ENCODE measurements around the gene PES1.
A peak's percentile ranks its signal among the peaks of the same experiment; 100 is the strongest.
"Not testable (repeated sequence)": the region's sequence is repeated elsewhere in the genome, so short reads cannot be mapped to it uniquely, and the experiment has no call there.

Gene PES1

DNA sequence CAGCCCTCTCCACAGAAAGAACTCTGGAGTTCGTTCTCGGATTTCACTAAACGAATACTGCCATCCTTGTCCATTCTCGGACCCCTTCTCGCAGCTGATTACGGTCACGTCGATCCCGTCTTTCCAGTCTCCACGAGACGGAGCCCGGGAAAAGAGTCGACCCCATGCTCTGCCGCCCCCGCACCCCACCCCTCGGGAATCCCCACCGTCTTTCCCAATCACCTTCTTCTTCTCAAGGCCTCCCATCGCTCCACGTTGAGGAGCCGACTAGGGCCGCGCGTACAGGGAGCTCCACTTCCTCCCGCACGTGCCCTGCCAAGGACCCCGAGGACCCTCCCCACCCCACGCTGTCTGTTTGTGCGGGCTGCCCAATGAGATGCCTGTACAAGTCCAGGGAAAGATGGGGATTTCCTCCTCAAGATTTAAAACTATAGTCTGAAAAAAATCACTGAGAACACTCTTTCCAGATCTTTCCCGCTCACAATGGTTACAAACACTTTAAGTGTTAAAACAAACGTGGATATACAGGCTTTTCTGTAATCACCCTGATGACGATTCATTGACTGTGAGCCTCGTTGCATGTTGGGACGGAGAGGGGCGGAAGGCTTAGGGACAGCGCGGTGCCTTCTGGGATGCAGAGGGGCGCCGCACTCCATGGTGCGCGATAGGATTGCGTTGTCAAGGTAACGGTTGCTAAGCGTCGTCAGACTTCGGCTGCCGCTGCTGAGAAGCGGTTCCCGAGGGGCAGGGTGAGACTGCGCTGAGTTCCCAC is at the start of gene PES1:
TSS of gene PES1 (minus strand) at position 323 of the 772 bp plus-strand sequence. CDS start at position 246, 77 bp downstream.
- DNase-seq, result peak; percentile 92 to 97

DNA sequence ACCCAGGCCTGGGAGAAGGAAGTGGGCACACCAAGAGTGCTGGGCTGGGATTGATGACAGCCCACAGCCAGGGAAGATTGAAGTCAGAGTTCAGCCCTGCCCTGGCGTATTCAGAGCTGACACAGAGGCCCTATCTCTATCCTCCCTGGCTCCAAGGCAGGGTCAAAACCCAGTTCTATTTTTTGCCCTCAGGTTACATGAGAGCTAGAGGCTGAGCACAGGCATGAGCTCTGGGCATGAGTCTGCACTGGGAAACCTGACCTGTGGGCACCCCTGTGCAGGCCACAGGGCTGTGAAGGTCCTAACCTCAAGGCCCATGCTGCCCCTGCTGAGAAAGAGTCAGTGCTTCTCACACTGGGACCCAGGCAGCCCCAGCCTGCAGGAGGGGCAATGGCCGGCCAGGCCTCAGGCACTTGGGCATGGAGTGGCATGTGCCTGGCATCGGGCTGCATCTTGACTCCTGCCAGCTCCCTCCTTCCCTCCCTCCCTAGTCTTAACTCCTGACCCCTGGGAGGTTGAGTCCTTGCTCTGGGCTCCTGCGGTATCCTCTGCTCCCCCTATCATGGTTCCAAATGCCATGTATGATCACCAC is 49.2 kb upstream of the PES1 start:
- no peak for DNase-seq

DNA sequence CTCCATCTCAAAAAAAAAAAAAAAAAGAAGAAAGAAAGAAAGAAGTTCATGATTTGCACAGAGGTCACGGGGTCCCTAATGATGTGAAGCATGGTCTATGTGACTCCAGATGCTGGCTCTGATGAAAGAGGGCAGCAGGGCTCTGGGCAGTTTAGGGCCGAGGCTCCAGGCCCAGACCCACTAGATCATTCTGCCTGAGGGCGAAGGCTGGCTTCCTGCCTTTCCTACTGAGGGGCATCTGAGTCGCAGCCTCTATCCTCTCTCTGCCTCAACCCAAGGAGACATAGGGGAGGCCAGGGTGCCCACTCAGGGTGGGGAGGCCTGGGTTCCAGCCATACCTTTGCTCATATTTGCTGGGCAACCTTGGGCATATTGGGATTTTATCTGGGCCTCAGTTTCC is 48.7 kb upstream of the PES1 start:
- no peak for DNase-seq

DNA sequence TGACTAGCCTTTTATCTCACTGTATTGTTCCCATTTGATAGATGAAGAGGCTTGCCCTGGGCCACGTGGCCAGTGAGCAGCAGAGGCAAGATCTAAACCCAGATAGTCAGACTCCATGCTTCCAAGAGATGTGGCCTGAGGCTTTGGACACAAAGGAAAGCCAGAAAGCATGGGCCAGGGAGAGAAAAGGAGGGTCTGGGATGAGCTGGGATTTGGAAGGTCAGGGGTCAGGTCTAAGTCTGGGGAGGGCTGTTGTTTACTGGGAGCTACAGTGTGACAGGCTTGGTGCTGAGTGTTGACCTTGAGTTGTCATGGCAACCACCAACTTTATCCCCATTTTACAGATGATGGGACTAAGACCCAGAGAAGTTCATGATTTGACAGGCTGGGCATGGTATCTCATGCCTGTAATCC is 46.0 kb upstream of the PES1 start:
- DNase-seq, result no peak

DNA sequence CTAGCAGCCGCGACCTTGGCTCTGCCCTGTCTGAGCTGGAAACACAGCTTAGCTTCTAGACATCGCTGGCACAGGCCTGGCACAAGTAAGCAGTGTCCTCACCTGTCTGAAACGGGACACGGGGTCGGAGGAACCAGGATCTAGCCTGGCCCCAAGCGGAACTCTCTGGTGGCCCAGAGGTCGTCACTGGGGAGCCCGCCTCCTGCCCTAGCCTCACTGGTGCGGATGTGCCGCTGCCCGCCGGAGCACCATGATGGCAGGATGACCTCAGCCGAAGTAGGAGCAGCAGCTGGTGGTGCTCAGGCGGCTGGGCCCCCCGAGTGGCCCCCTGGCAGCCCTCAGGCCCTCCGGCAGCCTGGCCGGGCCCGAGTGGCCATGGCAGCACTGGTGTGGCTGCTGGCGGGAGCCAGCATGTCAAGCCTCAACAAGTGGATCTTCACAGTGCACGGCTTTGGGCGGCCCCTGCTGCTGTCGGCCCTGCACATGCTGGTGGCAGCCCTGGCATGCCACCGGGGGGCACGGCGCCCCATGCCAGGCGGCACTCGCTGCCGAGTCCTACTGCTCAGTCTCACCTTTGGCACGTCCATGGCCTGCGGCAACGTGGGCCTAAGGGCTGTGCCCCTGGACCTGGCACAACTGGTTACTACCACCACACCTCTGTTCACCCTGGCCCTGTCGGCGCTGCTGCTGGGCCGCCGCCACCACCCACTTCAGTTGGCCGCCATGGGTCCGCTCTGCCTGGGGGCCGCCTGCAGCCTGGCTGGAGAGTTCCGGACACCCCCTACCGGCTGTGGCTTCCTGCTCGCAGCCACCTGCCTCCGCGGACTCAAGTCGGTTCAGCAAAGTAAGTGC is 44.7 kb upstream of the PES1 start:
- no peak for DNase-seq

DNA sequence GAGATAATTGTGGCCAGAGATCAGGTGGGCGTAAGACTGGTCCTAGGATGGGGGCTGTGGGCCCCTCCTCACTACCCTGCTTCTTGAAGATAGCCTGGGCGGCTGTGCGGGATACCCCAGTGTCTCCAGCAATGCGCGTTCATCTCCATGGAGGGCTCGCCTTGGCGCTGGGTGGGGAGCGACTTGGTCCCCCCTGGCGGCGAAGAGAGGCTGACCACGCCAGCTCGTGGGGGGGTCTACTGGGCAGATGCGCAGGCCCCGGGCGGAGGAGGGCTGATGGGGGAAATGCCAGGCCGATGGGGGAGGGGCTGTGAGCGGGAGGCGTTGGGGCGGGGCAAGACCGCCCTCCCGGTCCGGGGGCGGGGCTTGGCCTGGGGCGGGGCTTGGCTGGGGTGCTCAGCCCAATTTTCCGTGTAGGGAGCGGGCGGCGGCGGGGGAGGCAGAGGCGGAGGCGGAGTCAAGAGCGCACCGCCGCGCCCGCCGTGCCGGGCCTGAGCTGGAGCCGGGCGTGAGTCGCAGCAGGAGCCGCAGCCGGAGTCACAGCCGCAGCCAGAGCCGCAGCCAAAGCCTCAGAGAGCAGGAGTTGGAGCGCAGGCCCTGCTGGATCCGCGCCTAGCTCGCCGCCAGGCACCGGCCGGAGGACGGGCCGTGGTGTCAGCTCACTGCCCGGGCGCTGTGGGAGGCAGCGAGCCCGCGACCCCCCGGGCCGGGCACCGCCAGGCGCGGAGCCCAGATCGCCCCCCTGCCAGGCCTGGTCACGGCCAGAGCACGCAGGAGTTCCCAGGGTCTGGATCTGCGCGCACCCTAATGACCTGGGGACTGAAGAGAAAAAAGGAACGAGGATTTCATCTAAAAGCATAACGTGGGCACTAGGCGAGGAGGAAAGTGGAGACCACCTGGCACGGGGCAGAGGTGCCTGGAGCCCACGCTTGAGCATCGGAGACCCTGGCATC is 43.8 kb upstream of the PES1 start, which contains the start of gene SLC35E4:
TSS of gene SLC35E4 (plus strand) at position 509 of the 953 bp plus-strand sequence. CDS start 670 bp downstream, outside the sequence.
- peak; percentile 52 to 55 for DNase-seq

DNA sequence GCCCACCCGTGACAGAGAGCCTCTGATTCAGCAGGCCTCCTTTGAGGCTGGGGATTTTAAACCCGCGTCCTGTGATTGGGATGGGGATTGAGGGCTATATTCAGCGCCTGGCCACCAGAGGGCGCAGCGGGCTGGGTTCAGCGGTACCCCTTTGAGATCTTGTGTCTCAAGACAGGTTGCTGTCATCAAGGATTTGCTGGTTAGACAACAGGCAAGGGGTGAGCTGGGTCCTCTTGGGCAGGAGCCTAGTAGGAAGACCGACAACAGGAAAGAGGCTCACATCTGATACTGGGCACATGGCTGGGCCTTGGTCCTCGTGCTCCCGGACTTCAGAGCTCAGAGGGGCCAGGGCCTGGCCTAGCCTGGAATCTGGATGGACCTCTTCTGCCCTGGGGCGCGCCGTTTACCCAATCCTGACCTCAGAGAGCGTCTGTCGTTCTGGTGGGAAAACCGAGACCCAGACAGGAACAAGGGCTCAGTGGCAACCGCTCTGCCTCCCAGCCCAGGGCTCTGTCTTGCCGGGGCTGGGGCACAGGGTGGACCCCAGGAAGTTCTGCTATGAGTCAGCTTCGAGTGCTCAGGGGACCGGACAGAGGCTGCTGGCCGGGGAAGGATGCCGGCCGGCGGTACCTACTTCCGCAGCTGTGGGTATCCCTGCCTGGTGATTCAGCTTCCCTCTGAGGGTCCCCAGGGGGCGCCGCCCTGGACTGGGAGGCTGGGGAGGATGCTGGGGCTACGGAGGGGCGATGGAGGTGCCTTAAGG is 42.9 kb upstream of the PES1 start:
- DNase-seq, result peak; percentile 52 to 80

DNA sequence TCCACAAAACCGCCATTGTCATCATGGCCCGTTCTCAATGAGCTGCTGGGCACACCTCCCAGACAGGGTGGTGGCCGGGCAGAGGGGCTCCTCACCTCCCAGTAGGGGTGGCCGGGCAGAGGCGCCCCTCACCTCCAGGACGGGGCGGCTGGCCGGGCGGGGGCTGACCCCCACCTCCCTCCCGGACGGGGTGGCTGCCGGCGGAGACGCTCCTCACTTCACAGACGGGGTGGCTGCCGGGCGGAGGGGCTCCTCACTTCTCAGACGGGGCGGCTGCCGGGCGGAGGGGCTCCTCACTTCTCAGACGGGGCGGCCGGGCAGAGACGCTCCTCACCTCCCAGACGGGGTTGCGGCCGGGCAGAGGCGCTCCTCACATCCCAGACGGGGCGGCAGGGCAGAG is 39.8 kb upstream of the PES1 start:
- not testable (repeated sequence) for DNase-seq

DNA sequence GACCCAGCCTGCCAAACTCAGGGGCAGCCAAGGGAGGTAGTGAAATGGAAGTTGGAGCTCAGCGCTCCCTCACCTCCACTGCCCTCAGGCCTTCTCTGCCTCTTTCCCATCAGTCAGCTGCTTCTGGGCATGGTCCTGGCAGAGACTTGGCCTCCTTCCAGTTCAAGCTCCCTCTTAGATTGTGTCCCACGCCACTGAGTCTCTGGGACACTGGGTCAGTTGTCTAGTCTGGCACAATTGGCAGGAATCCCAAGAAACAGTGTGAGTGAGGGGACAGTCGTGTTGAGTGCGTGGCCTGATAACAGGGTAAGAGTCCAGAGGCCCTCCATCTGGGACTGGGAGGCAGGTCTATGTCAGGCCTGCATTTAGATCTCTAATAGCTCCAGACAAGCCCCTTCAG is 36.8 kb upstream of the PES1 start:
- no peak for DNase-seq

DNA sequence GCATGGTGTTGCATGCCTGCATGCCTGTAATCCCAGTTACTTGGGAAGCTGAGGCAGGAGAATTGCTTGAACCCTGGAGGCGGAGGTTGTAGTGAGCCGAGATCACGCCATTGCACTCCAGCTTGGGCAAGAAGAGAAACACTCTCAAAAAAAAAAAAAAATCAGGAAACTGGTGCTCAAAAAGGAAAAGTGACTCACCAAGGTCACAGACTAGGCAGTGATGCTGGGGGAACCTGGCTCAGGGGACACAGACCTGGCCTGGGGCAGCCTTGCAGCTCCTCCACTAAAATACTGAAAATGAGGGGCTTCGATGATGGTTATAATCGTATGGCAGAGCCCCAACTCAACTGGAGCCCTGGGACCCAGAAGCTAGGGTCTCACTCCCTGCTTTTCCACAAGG is 35.8 kb upstream of the PES1 start:
- no peak for DNase-seq

DNA sequence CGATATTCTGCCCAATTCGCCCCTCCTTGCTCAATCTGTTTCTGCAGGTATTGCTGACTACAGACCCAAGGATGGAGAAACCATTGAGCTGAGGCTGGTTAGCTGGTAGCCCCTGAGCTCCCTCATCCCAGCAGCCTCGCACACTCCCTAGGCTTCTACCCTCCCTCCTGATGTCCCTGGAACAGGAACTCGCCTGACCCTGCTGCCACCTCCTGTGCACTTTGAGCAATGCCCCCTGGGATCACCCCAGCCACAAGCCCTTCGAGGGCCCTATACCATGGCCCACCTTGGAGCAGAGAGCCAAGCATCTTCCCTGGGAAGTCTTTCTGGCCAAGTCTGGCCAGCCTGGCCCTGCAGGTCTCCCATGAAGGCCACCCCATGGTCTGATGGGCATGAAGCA is 34.7 kb upstream of the PES1 start:
- DNase-seq, result no peak

DNA sequence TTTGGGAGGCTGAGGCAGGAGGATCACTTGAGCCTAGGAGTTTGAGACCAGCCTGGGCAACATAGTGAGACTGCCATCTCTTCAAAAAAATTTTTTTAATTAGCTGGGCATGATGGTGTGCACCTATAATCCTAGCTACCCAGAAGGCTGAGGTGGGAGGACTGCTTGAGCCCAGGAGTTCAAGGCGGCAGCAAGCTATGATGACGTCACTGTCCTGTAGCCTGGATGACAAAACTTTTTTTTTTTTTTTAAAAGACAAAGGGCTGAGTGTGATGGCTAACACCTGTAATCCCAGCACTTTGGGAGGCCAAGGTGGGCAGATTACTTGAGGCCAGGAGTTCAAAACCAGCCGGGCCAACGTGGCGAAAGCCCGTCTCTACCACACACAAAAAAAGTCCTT is 28.2 kb upstream of the PES1 start:
- DNase-seq, result not testable (repeated sequence)

DNA sequence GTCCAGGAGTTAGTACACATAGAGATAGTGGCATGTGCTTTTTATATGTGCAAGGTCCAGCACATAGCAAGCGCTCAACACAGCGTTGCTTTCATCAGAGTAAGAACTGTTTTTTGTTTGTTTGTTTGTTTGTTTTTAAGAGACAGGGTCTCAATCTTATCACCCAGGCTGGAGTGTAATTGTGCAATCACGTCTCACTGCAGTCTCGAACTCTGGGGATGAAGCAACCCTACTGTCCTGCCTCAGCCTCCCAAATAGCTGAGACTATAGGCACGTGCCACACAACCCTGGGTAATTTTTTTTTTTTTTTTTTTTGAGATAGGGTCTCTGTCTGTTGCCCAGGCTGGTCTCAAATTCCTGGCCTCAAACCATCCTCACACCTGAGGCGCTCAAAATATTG is 26.1 kb upstream of the PES1 start:
- no peak for DNase-seq

DNA sequence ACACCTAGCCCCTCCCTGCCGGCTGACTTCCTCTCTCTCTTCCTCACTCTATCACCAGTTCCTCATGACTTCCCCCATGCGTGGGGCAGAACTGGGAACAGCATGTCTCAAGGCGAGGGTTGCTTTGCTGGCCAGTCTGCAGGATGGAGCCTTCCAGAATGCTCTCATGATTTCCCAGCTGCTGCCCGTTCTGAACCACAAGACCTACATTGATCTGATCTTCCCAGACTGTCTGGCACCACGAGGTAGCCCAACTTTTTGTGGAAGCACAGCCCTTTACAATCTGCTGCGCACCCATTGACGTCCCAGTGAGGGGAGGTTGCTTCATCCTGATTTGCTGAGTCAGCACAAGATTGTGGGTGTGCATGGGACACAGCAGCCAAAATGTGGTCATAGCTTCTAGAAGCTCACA is 23.8 kb upstream of the PES1 start:
- DNase-seq, result no peak

DNA sequence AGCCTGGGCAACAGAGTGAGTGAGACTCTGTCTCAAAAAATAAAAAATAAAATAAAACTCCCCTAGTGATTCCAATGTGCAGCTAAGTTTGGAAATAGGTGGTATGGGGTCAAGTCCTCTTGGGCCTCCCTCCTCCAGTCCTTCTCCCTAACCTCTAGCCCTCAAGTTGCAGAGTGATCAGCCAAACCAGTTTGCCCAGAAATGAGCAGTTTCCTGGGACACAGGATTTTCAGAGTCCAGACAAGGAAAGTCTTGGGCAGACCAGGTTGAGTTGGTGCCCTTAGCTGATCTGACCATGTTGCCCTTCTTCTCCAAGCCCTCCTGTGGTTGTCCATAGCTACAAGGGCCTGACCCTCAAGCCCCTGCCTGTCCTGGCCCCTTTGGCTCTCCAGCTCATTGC is 23.2 kb upstream of the PES1 start:
- no peak for DNase-seq

DNA sequence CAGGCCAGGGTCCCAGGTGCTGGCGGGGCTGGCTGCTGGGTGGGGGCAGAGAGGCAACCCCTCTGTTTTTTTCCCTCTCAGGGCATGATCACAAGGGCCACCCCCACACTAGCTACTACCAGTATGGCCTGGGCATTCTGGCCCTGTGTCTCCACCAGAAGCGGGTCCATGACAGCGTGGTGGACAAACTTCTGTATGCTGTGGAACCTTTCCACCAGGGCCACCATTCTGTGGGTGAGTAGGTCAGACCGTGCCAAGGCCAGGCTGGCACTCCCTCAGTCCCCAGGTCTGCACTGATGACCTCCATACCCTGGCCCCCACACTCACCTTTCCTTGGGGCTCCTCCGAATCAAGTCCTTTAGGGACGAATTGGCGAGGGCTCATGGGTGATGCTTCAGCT is 22.6 kb upstream of the PES1 start:
- DNase-seq, result no peak

DNA sequence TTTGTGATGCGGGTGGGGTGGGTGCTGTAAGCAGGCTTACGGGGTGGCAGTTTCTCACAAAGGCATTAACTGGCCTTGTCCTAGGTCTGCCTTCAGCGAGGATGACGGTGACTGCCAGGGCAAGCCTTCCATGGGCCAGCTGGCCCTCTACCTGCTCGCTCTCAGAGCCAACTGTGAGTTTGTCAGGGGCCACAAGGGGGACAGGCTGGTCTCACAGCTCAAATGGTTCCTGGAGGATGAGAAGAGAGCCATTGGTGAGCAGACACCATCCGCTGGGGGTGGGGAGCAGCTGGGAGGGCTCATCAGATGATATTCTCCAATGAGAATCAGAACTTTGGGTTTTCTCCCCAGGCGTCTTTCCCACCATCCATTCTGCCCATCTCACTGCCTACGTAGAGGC is 21.1 kb upstream of the PES1 start:
- no peak for DNase-seq

DNA sequence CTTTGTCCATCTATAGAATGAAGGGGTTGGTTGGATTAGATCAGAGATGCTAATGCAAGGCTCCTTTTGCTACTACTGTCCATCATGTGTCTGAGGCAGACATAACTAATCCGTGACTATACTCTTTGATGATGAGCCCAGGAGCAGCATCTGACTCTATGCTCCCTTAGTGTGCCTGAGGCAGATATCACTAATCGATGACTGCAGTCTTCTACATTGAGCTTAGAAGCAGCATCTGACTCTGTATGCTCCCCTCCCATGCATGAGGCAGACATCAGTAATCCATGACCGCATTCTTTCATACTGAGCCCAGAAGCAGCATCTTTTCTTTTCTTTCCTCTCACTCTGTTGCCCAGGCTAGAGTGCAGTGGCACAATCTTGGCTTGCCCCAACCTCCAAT is 19.5 kb upstream of the PES1 start:
- no peak for DNase-seq

DNA sequence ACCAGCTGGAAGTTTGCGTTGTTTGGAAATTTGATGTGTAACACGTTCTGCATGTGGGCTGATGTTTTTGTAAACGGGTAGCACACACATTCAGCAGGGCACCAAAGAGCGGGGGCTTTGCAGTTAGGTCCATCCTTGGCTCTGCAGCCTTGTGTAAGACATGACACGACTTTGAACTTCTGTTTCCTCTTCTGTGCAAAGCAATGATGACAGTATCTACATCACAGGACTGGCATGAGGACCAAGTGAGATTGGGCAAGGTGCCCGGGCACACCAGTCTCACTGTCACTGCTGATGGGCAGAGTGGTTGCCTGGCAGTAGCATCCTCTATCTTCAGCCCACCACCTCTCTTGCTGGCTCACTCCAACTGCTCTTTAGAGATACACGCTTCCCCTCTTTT is 18.6 kb upstream of the PES1 start:
- DNase-seq, result peak; percentile 17 to 22

DNA sequence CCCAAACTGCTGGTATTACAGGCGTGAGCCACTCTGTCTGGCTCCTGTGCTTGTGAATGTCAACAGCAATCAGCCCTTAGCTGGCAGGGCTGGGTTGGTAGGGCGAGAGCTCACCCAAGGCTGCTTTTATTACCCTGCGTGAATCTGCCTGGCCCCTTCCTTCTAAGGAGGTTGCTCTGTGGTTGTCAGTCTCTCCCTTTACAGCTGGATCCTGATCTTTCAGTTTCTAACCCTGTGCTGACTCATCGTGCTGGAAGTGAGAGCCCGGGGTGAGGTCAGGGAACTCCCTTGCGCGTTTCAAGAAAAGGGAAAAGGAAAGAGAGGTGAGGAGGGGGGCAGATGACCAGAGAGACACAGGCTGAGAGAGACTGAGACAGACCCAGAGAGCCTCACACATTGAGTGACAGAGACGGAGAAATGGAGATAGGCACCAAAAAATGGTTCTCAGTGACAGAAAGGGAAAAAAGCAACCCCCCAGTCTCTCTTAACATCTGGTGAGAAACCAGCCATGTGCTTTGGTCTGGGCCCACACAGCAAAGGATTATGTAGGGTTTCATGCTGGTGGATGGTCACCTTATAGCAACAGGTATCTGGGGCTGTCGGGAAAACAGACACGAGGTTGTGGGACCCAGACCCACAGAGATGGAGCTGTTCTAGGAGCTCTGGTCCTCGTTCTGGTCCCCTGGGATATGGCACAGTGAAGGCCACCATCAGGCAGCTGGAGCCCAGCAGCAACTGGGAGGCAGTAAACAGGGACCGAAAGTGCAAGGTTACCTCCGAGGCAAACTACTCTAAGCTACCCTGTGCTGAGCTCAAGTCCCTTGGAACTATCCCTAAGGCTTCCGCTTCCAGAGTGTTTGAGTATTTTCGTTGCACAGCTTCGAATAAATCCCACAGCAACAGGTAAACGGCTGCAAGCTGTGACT is 17.8 kb upstream of the PES1 start:
- DNase-seq, result peak; percentile 56 to 66

DNA sequence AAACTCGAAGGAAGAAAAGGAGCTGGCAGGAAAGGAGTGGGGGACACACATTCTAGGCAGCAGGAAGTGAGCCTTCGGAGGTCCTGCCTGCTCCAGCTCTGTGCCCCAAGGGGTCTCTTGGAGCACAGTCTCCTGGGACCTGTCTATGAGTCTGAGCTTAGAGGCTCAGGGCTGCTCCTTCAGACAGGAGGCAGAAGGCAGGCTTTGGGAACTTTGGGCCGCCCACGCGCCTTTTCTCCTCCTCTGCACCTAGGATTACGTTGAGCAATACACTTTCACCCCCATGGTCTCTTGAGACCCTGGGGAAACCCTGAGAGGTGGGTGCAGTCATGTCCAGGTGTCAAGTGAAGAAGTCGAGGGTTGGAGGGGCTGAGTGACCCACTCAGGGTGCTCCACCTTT is 16.2 kb upstream of the PES1 start:
- no peak for DNase-seq

All from AML-193 (cell line).